NCI-H2029 (cell line): ENCODE results near the gene VCX2.
"Not testable (repeated sequence)": the region's sequence is repeated elsewhere in the genome, so short reads cannot be mapped to it uniquely, and the experiment has no call there.

Experiments used
- DNase-seq: peaks from one replicate; lab custom pipeline; 2025; lab: John Stamatoyannopoulos, UW

The VCX2 gene

DNA sequence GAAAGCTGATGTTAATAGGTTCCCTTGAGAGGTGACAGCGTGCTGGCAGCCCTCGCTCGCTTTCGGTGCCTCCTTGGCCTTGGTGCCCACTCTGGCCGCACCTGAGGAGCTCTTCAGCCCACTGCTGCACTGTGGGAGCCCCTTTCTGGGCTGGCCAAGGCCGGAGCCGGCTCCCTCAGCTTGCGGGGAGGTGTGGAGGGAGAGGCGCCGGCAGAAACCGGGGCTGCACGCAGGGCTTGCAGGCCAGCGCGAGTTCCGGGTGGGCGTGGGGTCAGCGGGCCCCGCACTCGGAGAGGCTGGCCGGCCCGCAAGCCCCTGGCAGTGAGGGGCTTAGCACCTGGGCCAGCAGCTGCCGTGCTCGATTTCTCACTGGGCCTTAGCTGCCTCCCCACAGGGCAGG lies 49.7 kb downstream of the VCX2 start:
- not testable (repeated sequence) for DNase-seq
